Activated B cell treated with CpG ODN at 0.5 μM for 24 hours (primary cell): ENCODE measurements around the gene SPATA2. TPM values are rescaled to one million over a fixed set of nuclear protein-coding genes. Genes with fewer than 3 reads are reported as not detected.

Source experiments
- ATAC-seq: fragments of 200-7000 bp; cut with Tn5 transposase; one replicate; pipeline ENCODE4 v1.10.0; 2021; ENCODE audit warnings: low read depth, mild to moderate bottlenecking, moderate library complexity
- CTCF ChIA-PET: fragments of 350-600 bp; sonication (Branson Sonifier 250); formaldehyde crosslinking; loops from one replicate; lab custom pipeline; 2021; ENCODE audit warnings: antibody characterized with exemption; lab: Charles Lee
- POLR2A ChIA-PET: fragments of 350-600 bp; sonication (Branson Sonifier 250); formaldehyde crosslinking; loops from one replicate; lab custom pipeline; 2021; ENCODE audit warnings: antibody characterized with exemption; lab: Charles Lee
- DNase-seq: peaks from one replicate; pipeline ENCODE4 v3.0.0; 2022
- H3K27ac Mint-ChIP-seq: one replicate; pipeline ENCODE4 v1.8.0; 2020; ENCODE audit warnings: mixed read lengths
- H3K27me3 Mint-ChIP-seq: one replicate; pipeline ENCODE4 v1.8.0; 2021; ENCODE audit warnings: mixed read lengths
- H3K36me3 Mint-ChIP-seq: one replicate; pipeline ENCODE4 v1.8.0; 2021; ENCODE audit warnings: low read depth, mixed read lengths
- H3K4me1 Mint-ChIP-seq: one replicate; pipeline ENCODE4 v1.8.0; 2021; ENCODE audit warnings: mixed read lengths
- H3K4me3 Mint-ChIP-seq: one replicate; pipeline ENCODE4 v1.8.0; 2020; ENCODE audit warnings: mild to moderate bottlenecking, mixed read lengths
- H3K9me3 Mint-ChIP-seq: one replicate; pipeline ENCODE4 v1.8.0; 2020; ENCODE audit warnings: mixed read lengths
- CTCF ChIP-seq: fragments of 200-600 bp; IDR thresholded peaks from one replicate; pipeline ENCODE4 v1.8.0; 2022; ENCODE audit warnings: antibody characterized with exemption, mild to moderate bottlenecking
- intact Hi-C: fragments of 100-400 bp; cut with micrococcal nuclease; formaldehyde crosslinking; loops from one replicate; pipeline ENCODE4 v1.15.1; 2024
- total RNA-seq: library from RNA; stranded (reverse); gene quantifications from 2 replicates; pipeline ENCODE4 v1.2.3, GENCODE V29; 2022

Gene SPATA2
- total RNA-seq, 1 donor from 2014 or later = 9.4 TPM

- peaks cover 18% of the 10 kb centered on the region for H3K4me1 Mint-ChIP-seq
- DNase-seq (no peak), ATAC-seq (no peak)
- peaks cover 64% of the 10 kb centered on the region for H3K36me3 Mint-ChIP-seq
- no peaks in the 10 kb centered on the region for H3K9me3 Mint-ChIP-seq
- H3K4me3 Mint-ChIP-seq = no peak overlapping the region
- no peaks in the 10 kb centered on the region for H3K27me3 Mint-ChIP-seq
- H3K27ac Mint-ChIP-seq = no peak overlapping the region
- no peak for TF ChIP-seq CTCF
- intact Hi-C loops = no loop called here
- POLR2A ChIA-PET = no interaction called here
- CTCF ChIA-PET = no interaction called here
These were observed 39.8 kb upstream of the SPATA2 start for GRCh38 chr20:49955167-49955566.

GRCh38 chr20:49951151-49951550 lies 35.8 kb upstream of the SPATA2 start:
- ATAC-seq = no peak
- Mint-ChIP-seq H3K36me3 (peaks cover 78% of the 10 kb centered on the region), H3K27ac (no peak overlapping the region), H3K4me1 (no peaks in the 10 kb centered on the region), H3K4me3 (no peak overlapping the region), H3K27me3 (no peaks in the 10 kb centered on the region), H3K9me3 (no peaks in the 10 kb centered on the region)
- ChIA-PET POLR2A (interaction anchor here (0.7 kb wide), 1 partner anchor 240 kb away, joined by 3 read pairs; no protein-coding TSS in a partner anchor), CTCF (no interaction called here)
- intact Hi-C loops = no loop called here
- no peak for DNase-seq
- TF ChIP-seq CTCF = no peak

- no peak for ATAC-seq
- peaks cover 82% of the 10 kb centered on the region for H3K36me3 Mint-ChIP-seq
- ChIA-PET POLR2A (no interaction called here), CTCF (interaction anchor here (0.7 kb wide), 1 partner anchor 30 kb away, joined by 4 read pairs; no protein-coding TSS in a partner anchor)
- intact Hi-C loops = no loop called here
- TF ChIP-seq CTCF = no peak
- no peak for DNase-seq
- no peak overlapping the region for H3K4me3 Mint-ChIP-seq
- no peaks in the 10 kb centered on the region for H3K27me3 Mint-ChIP-seq
- H3K27ac Mint-ChIP-seq = no peak overlapping the region
- H3K4me1 Mint-ChIP-seq = no peaks in the 10 kb centered on the region
- H3K9me3 Mint-ChIP-seq = no peaks in the 10 kb centered on the region
These were observed 33.6 kb upstream of the SPATA2 start for GRCh38 chr20:49948809-49949507.

GRCh38 chr20:49948178-49948577 lies 32.8 kb upstream of the SPATA2 start:
- DNase-seq = no peak
- intact Hi-C loops = no loop called here
- TF ChIP-seq CTCF = no peak
- CTCF ChIA-PET = interaction anchor here (0.7 kb wide), 1 partner anchor 31 kb away, joined by 4 read pairs; no protein-coding TSS in a partner anchor
- Mint-ChIP-seq H3K27me3 (no peaks in the 10 kb centered on the region), H3K9me3 (no peaks in the 10 kb centered on the region), H3K27ac (no peak overlapping the region), H3K4me1 (no peaks in the 10 kb centered on the region), H3K4me3 (no peak overlapping the region), H3K36me3 (peaks cover 81% of the 10 kb centered on the region)
- POLR2A ChIA-PET = interaction anchor here (1.4 kb wide), 1 partner anchor 12 kb away, joined by 4 read pairs; the partner anchor contains the start of gene RNF114
- ATAC-seq = no peak

GRCh38 chr20:49945701-49946477 lies 30.6 kb upstream of the SPATA2 start:
- CTCF ChIA-PET = no interaction called here
- Mint-ChIP-seq H3K27ac (no peak overlapping the region), H3K4me1 (peaks cover 7% of the 10 kb centered on the region), H3K27me3 (no peaks in the 10 kb centered on the region), H3K36me3 (peaks cover 84% of the 10 kb centered on the region), H3K4me3 (no peak overlapping the region), H3K9me3 (no peaks in the 10 kb centered on the region)
- ATAC-seq (no peak), DNase-seq (no peak)
- POLR2A ChIA-PET = no interaction called here
- no peak for TF ChIP-seq CTCF
- intact Hi-C loops = no loop called here
